ENCODE results near the gene ACE. TPM values are rescaled to one million over a fixed set of nuclear protein-coding genes. Genes with fewer than 3 reads are reported as not detected.

ACE gene
- total RNA-seq, 1 donor from 2014 or later, result 2.6 TPM

GRCh38 chr17:63537001-63537400, 60.1 kb downstream of the ACE start:
- TF ChIP-seq CTCF (IDR thresholded peaks at IDR 0.05; ENCODE audit: unreplicated experiment), result no peak
- H3K4me3 Mint-ChIP-seq, result no peak overlapping the region
- H3K36me3 Mint-ChIP-seq, result no peaks in the 10 kb centered on the region
- no peaks in the 10 kb centered on the region for H3K9me3 Mint-ChIP-seq
- no peak for DNase-seq (ENCODE audit: low spot score in 2 of 2, unreplicated experiment in 2 of 2)
- no peak overlapping the region for H3K27ac Mint-ChIP-seq
- no peaks in the 10 kb centered on the region for H3K4me1 Mint-ChIP-seq
- peaks cover 53% of the 10 kb centered on the region for H3K27me3 Mint-ChIP-seq (ENCODE audit: low read depth)

GRCh38 chr17:63537991-63538692, 61.3 kb downstream of the ACE start:
- Mint-ChIP-seq H3K36me3 (no peaks in the 10 kb centered on the region), H3K9me3 (no peaks in the 10 kb centered on the region), H3K4me3 (peak overlapping the region; percentile 6), H3K27me3 (ENCODE audit: low read depth) (peaks cover 48% of the 10 kb centered on the region), H3K4me1 (no peaks in the 10 kb centered on the region), H3K27ac (no peak overlapping the region)
- DNase-seq (ENCODE audit: low spot score in 2 of 2, unreplicated experiment in 2 of 2), result no peak
- no peak for TF ChIP-seq CTCF (IDR thresholded peaks at IDR 0.05; ENCODE audit: unreplicated experiment)

GRCh38 chr17:63538693-63539595, 62.1 kb downstream of the ACE start:
- no peaks in the 10 kb centered on the region for H3K36me3 Mint-ChIP-seq
- no peak overlapping the region for H3K27ac Mint-ChIP-seq

DNA sequence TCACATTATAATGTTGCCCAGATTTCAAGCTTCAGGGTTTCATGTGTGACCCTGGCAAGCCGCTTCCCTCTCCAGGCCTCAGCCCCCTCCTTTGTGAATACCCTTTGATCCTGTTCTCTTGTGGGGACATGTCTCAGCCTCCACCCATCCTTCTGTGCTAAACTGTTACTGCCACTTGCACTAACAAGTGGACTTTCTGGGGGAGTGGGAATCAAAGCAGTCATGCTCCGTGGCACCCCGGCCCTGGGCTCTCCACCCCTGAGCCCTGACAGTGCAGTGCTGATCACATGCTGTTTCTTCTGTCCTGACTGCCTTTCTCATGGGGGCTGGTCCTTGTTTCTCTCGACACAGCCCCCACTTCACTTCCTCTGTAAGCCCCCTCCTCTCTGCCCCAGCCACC, 63.7 kb downstream of the ACE start:
- TF ChIP-seq CTCF (IDR thresholded peaks at IDR 0.05; ENCODE audit: unreplicated experiment), result no peak
- Mint-ChIP-seq H3K36me3 (no peaks in the 10 kb centered on the region), H3K27ac (no peak overlapping the region), H3K4me3 (no peak overlapping the region), H3K4me1 (no peaks in the 10 kb centered on the region), H3K27me3 (ENCODE audit: low read depth) (peaks cover 37% of the 10 kb centered on the region), H3K9me3 (no peaks in the 10 kb centered on the region)
- no peak for DNase-seq (ENCODE audit: low spot score in 2 of 2, unreplicated experiment in 2 of 2)

More at GRCh38 chr17:63538693-63539595, 62.1 kb downstream of the ACE start:
- Mint-ChIP-seq H3K9me3 (no peaks in the 10 kb centered on the region), H3K4me1 (no peaks in the 10 kb centered on the region), H3K4me3 (peak overlapping the region; percentile 6), H3K27me3 (ENCODE audit: low read depth) (peaks cover 48% of the 10 kb centered on the region)
- no peak for DNase-seq (ENCODE audit: low spot score in 2 of 2, unreplicated experiment in 2 of 2)
- no peak for TF ChIP-seq CTCF (IDR thresholded peaks at IDR 0.05; ENCODE audit: unreplicated experiment)

DNA sequence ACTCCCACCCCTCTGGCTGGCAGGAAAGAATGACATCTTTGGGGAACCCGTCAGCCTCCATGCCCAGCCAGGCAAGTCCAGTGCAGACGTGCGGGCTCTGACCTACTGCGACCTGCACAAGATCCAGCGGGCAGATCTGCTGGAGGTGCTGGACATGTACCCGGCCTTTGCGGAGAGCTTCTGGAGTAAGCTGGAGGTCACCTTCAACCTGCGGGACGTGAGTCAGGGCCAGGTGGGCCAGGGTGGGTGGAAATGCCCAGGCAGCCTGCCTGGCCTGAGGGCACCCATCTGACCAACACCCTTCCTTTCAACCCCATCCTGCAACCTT, 65.3 kb downstream of the ACE start:
- Mint-ChIP-seq H3K27me3 (ENCODE audit: low read depth) (peaks cover 31% of the 10 kb centered on the region), H3K4me1 (no peaks in the 10 kb centered on the region), H3K27ac (no peak overlapping the region), H3K4me3 (no peak overlapping the region), H3K36me3 (no peaks in the 10 kb centered on the region), H3K9me3 (no peaks in the 10 kb centered on the region)
- DNase-seq (ENCODE audit: low spot score in 2 of 2, unreplicated experiment in 2 of 2), result no peak
- TF ChIP-seq CTCF (IDR thresholded peaks at IDR 0.05; ENCODE audit: unreplicated experiment), result no peak

Data from mesothelial cell of epicardium (in vitro differentiated cells).